ENCODE measurements around the gene MIEF2. TPM values are rescaled to one million over a fixed set of nuclear protein-coding genes. Genes with fewer than 3 reads are reported as not detected.
"Not testable (repeated sequence)": the region's sequence is repeated elsewhere in the genome, so short reads cannot be mapped to it uniquely, and the experiment has no call there.

The MIEF2 gene
- total RNA-seq, 2 donors from 2014 or later: 6.1 to 10.2 TPM

DNA sequence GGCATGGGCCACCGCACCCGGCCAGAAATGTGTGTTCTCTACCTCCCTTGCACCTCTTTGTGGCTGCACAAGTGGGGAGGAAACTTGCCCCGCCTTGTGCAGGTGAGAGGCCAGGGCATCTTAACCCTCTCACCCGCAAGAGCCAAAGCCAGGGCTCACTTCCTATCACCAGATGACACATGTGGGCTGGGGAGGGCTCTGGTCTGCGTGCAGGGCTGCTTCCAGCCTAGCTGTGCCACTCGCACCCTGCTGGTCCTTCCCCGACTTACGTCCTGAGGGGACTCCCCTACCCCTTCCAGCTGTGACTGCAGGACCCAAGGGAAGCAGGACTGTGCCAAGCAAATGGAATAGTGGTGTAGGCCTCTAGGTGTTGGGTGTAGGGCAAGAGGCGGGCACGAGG is 6.9 kb downstream of the MIEF2 start:
- Mint-ChIP-seq H3K4me3 (no peak overlapping the region), H3K36me3 (ENCODE audit: low read depth) (peaks cover 2% of the 10 kb centered on the region), H3K4me1 (peaks cover 6% of the 10 kb centered on the region), H3K27ac (no peak overlapping the region), H3K27me3 (no peaks in the 10 kb centered on the region)
- ATAC-seq: no peak
- DNase-seq: no peak
- no peaks in the 10 kb centered on the region for H3K9me3 ChIP-seq (ENCODE audit: control insufficient read depth, low read length, poor library complexity, severe bottlenecking)

GRCh38 chr17:18267927-18268711 is 7.7 kb downstream of the MIEF2 start:
- H3K27ac Mint-ChIP-seq: no peak overlapping the region
- no peak for ATAC-seq
- H3K9me3 ChIP-seq (ENCODE audit: control insufficient read depth, low read length, poor library complexity, severe bottlenecking): no peaks in the 10 kb centered on the region
- no peak for DNase-seq
- H3K36me3 Mint-ChIP-seq (ENCODE audit: low read depth): peaks cover 2% of the 10 kb centered on the region
- H3K27me3 Mint-ChIP-seq: no peaks in the 10 kb centered on the region
- H3K4me1 Mint-ChIP-seq: peaks cover 5% of the 10 kb centered on the region
- H3K4me3 Mint-ChIP-seq: no peak overlapping the region

GRCh38 chr17:18270046-18270931 is 9.8 kb downstream of the MIEF2 start:
- Mint-ChIP-seq H3K27ac (no peak overlapping the region), H3K4me3 (no peak overlapping the region)
- ATAC-seq: no peak

DNA sequence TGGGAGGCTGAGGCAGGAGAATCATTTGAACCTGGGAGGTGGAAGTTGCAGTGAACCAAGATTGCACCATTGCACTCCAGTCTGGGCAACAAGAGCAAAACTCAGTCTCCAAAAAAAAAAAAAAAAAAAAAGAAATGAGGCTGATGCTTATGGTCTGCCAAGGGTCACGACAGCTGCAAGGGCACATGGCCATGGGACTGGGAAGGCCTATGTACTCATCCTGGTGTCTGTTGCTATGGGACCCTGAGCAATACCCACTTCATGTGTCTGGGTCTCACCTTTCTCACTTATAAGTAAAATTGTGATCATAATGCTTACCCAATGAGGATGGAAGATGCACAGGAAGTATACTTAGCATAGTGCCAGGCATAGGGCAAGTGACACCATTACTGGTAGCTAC is 16.6 kb downstream of the MIEF2 start:
- no peak overlapping the region for H3K27ac Mint-ChIP-seq
- no peak for ATAC-seq
- H3K27me3 Mint-ChIP-seq: no peaks in the 10 kb centered on the region
- no peaks in the 10 kb centered on the region for H3K4me1 Mint-ChIP-seq
- DNase-seq: no peak
- no peak overlapping the region for H3K4me3 Mint-ChIP-seq
- H3K36me3 Mint-ChIP-seq (ENCODE audit: low read depth): peaks cover under 1% of the 10 kb centered on the region
- no peaks in the 10 kb centered on the region for H3K9me3 ChIP-seq (ENCODE audit: control insufficient read depth, low read length, poor library complexity, severe bottlenecking)

More at GRCh38 chr17:18270046-18270931, 9.8 kb downstream of the MIEF2 start:
- peaks cover 2% of the 10 kb centered on the region for H3K4me1 Mint-ChIP-seq
- no peaks in the 10 kb centered on the region for H3K27me3 Mint-ChIP-seq
- no peak for DNase-seq
- H3K9me3 ChIP-seq (ENCODE audit: control insufficient read depth, low read length, poor library complexity, severe bottlenecking): no peaks in the 10 kb centered on the region
- H3K36me3 Mint-ChIP-seq (ENCODE audit: low read depth): peaks cover 2% of the 10 kb centered on the region

GRCh38 chr17:18278867-18279266 is 18.4 kb downstream of the MIEF2 start:
- Mint-ChIP-seq H3K36me3 (ENCODE audit: low read depth) (no peaks in the 10 kb centered on the region), H3K4me1 (no peaks in the 10 kb centered on the region), H3K27me3 (no peaks in the 10 kb centered on the region), H3K4me3 (no peak overlapping the region), H3K27ac (no peak overlapping the region)
- DNase-seq (no peak), ATAC-seq (no peak)
- H3K9me3 ChIP-seq (ENCODE audit: control insufficient read depth, low read length, poor library complexity, severe bottlenecking): no peaks in the 10 kb centered on the region

- Mint-ChIP-seq H3K27ac (no peak overlapping the region), H3K4me3 (no peak overlapping the region)
- no peak for ATAC-seq
Observed at GRCh38 chr17:18280249-18280648, 19.8 kb downstream of the MIEF2 start.

DNA sequence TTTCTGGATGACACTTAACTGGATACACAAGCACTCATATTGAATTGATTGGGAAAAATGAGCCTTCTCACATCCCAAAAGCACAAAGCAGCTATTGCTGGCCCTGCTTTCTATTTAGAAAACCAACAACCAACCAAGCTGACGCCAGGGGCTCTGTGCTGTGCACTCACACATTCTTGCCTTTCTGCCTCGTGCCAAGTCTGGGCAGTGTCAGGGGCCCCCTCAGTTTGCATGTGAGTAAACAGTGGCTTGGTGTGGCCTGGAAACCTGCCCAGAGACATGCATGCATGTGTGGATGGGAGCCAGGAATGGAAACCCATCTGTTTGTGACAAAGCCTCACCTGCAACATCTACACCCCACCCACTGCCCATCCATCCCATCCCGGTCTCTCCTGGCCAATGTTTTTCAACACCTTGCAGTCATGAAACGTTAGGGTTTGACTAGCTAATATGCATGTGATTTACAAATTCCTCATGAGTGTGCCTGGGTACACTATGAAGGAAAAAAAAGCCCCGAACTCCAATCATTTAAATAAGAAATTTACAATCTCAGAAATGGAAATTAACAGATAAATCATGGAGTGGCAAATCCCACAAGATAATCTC is 20.4 kb downstream of the MIEF2 start:
- no peak overlapping the region for H3K4me3 Mint-ChIP-seq
- no peaks in the 10 kb centered on the region for H3K27me3 Mint-ChIP-seq
- no peak overlapping the region for H3K27ac Mint-ChIP-seq
- ATAC-seq: no peak
- no peaks in the 10 kb centered on the region for H3K4me1 Mint-ChIP-seq
- no peaks in the 10 kb centered on the region for H3K9me3 ChIP-seq (ENCODE audit: control insufficient read depth, low read length, poor library complexity, severe bottlenecking)
- no peaks in the 10 kb centered on the region for H3K36me3 Mint-ChIP-seq (ENCODE audit: low read depth)
- DNase-seq: no peak

More at GRCh38 chr17:18280249-18280648, 19.8 kb downstream of the MIEF2 start:
- no peaks in the 10 kb centered on the region for H3K27me3 Mint-ChIP-seq
- no peaks in the 10 kb centered on the region for H3K36me3 Mint-ChIP-seq (ENCODE audit: low read depth)
- DNase-seq: no peak
- H3K9me3 ChIP-seq (ENCODE audit: control insufficient read depth, low read length, poor library complexity, severe bottlenecking): no peaks in the 10 kb centered on the region
- no peaks in the 10 kb centered on the region for H3K4me1 Mint-ChIP-seq

DNA sequence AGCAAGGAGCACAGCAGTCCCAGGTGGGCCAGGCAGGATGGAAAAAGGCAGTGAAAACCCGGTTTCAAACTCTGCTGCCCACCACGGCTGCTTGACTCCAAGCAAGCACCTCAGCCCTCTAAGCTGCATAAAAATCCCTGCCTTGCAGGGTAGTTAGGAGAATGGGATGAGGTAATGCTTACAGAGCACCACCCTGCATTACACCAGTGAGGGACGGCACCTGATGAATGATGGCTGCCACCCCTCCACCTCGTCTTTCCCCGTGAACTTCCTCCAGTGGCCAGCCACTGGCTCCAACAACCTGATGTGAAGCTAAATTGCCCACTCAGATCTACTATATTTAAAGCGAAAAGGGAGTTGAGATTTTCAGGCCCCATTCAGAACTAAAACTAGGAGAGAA is 21.3 kb downstream of the MIEF2 start:
- Mint-ChIP-seq H3K4me1 (no peaks in the 10 kb centered on the region), H3K27ac (no peak overlapping the region)
- no peak for ATAC-seq

GRCh38 chr17:18285296-18285695 is 24.8 kb downstream of the MIEF2 start:
- H3K9me3 ChIP-seq (ENCODE audit: control insufficient read depth, low read length, poor library complexity, severe bottlenecking): no peaks in the 10 kb centered on the region
- Mint-ChIP-seq H3K36me3 (ENCODE audit: low read depth) (peaks cover 4% of the 10 kb centered on the region), H3K4me3 (no peak overlapping the region), H3K27ac (no peak overlapping the region), H3K27me3 (no peaks in the 10 kb centered on the region), H3K4me1 (peaks cover 2% of the 10 kb centered on the region)
- ATAC-seq (no peak), DNase-seq (no peak)

More for the DNA sequence above, 21.3 kb downstream of the MIEF2 start:
- peaks cover 2% of the 10 kb centered on the region for H3K36me3 Mint-ChIP-seq (ENCODE audit: low read depth)
- H3K4me3 Mint-ChIP-seq: no peak overlapping the region
- DNase-seq: no peak
- H3K27me3 Mint-ChIP-seq: no peaks in the 10 kb centered on the region
- H3K9me3 ChIP-seq (ENCODE audit: control insufficient read depth, low read length, poor library complexity, severe bottlenecking): no peaks in the 10 kb centered on the region

DNA sequence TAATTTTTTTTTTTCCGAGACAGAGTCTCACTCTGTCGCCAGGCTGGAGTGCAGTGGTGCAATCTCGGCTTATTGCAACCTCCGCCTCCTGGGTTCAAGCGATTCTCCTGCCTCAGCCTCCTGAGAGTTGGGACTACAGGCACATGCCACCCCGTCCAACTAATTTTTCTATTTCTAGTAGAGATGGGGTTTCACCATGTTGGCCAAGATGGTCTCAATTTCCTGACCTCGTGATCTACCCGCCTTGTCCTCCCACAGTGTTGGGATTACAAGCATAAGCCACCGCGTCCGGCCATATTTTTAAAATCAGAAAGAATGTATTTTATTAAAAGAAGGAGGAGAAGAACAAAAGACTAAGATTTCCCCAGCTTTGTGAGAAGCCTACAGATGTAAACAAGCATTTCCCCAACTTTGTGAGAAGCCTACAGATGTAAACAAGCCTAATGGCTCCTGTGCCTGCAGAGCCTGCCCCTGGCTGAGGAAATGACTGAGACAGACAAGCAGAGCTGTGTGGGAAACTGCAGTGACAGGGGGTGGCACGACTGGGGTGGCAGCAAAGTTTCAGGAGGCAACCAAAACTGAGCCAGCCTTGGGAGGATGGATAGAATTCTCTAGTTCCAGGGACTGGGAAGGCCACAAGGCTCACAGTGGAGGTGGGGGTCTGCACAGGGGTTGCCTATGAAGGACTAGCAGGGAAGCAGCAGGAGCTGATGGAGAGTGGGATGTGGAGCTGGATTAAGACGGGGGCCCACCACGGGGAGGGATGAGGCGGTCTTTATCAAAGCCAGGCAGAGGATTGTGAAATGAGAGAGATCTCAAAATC is 31.5 kb downstream of the MIEF2 start:
- no peak for ATAC-seq
- H3K27ac Mint-ChIP-seq: no peak overlapping the region

GRCh38 chr17:18298061-18298460 is 37.6 kb downstream of the MIEF2 start:
- H3K36me3 Mint-ChIP-seq (ENCODE audit: low read depth); ATAC-seq; H3K27me3 Mint-ChIP-seq: not testable (repeated sequence)

More for the DNA sequence above, 31.5 kb downstream of the MIEF2 start:
- DNase-seq: no peak
- H3K27me3 Mint-ChIP-seq: no peaks in the 10 kb centered on the region
- peaks cover 4% of the 10 kb centered on the region for H3K4me1 Mint-ChIP-seq
- no peaks in the 10 kb centered on the region for H3K9me3 ChIP-seq (ENCODE audit: control insufficient read depth, low read length, poor library complexity, severe bottlenecking)
- no peak overlapping the region for H3K4me3 Mint-ChIP-seq
- H3K36me3 Mint-ChIP-seq (ENCODE audit: low read depth): peaks cover 2% of the 10 kb centered on the region

GRCh38 chr17:18300725-18301480 is 40.4 kb downstream of the MIEF2 start:
- Mint-ChIP-seq H3K4me3 (no peak overlapping the region), H3K4me1 (peaks cover 2% of the 10 kb centered on the region), H3K27ac (no peak overlapping the region), H3K27me3 (no peaks in the 10 kb centered on the region), H3K36me3 (ENCODE audit: low read depth) (peaks cover 7% of the 10 kb centered on the region)
- H3K9me3 ChIP-seq (ENCODE audit: control insufficient read depth, low read length, poor library complexity, severe bottlenecking): no peaks in the 10 kb centered on the region
- ATAC-seq (no peak), DNase-seq (no peak)

More at GRCh38 chr17:18298061-18298460, 37.6 kb downstream of the MIEF2 start:
- H3K27ac Mint-ChIP-seq; H3K4me3 Mint-ChIP-seq; H3K4me1 Mint-ChIP-seq; DNase-seq; H3K9me3 ChIP-seq (ENCODE audit: control insufficient read depth, low read length, poor library complexity, severe bottlenecking): not testable (repeated sequence)

Data from T-helper 17 cell (primary cell).